ENCODE results near the gene PTPRE.

The PTPRE gene

DNA sequence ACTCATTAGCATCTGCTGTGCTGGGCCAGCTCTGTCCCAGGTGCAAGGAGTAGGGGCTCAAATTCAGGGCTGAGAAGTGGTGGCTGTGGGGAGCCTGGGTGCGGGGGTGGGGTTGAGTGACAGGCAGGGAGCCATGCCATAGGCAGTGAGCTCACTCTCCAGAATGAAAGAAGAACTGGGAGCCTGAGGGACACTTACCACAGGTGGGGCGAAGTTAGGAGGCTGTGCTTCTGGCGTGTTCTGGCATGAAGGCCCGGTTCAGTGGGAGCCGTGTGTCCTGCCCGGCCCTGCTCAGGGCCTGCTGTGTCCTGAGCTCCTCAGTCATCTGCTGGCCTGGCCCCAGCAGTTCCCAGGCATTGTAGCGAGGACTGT lies 156.8 kb downstream of the PTPRE start:
- peak; percentile 40 to 55 for DNase-seq

DNA sequence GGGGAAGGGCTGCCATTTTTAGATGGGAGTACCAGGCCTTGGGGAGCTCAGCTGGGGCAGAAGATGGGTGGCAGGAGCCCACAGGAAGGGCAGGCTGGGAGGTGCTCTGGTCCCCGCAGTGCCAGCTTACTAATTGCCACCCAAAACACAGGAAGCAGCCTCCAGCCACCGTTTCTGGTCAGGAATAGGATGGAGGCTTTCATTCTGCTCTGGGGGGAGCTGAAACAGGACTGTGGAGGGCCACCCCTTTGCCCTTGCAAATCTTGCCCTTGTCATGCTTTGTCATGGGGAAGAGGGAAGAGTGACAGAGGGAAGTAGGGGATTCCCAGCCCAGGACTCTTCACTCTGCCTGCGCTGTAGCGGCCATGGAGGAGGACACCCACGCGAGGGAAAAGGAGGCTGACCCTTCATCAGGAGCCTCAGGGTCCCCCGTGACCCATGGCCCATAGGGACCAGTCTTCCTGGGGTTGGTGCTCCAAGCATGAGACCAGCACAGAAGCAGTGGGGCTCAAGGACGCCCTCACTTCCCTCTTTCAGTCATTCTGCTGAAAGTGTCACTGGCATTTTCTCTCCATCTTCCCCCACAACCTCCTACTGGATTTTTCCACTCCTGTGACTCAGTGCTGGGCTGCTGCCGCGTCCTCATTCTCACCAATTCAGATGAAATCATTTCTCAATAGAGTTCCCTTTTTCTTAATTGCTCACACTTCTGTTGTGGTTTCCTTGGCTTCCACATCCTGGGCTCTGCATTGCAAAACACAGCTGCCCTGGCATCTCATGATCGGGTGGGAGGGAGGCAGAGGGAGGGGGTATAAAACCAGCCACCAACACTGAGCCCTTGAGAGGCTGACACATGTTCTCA lies 157.4 kb downstream of the PTPRE start:
- peak; percentile 76 to 85 for DNase-seq

DNA sequence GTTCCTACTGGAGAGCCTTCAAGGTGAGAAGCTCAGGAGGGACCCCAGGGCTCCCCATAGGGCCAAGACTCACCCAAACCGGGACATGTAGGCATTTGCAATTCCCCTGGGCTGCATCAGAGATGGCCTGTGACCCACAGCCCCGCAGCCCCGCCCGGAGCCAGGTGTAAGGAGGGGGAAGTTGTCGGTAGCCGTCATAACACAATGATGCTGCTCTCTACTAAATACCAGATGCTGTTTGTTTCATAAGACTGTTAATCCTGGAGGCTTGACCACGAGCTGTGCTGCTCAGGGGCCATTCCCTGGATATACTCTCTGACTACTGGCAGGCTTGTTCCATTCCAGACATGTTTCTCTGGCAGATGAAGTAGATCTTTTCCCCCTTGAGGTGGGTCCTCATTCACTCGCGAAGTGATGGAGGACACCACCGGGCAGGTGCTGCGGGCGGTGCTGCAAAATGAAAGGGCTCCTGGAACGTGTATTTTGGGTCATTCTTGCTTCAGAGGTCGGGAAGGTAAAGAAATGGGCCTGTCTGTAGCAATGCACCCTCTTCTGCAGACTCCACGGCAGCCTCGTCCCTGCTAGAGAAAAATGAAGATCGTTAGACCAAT lies 158.2 kb downstream of the PTPRE start:
- no peak for DNase-seq

DNA sequence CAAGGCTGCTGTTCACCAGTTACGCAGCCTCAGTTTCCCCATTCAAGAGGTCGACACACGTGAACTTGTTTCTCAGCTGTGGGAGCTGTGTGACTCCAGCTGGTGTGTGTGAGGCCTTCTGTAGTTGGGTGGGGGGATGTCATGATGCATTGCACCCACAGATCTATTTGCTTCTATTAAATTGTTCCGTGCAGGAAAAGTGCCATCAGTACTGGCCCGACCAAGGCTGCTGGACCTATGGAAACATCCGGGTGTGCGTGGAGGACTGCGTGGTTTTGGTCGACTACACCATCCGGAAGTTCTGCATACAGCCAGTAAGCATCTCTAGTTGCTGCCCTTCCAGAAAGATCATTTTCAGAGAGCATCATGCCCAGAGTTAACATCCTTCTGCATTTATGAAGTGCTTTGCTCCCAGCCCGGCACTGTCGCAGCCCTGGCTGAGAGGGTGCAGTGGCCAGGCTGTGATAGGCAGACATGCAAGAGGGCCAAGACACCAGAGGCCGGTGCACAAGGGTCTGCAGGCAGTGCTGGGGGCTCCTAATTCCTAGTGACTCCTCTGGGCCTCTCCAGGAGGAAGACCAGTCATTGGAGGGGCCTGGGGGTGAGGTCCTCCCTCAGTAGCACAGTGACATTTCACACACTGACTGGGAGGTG lies 159.1 kb downstream of the PTPRE start:
- no peak for DNase-seq

DNA sequence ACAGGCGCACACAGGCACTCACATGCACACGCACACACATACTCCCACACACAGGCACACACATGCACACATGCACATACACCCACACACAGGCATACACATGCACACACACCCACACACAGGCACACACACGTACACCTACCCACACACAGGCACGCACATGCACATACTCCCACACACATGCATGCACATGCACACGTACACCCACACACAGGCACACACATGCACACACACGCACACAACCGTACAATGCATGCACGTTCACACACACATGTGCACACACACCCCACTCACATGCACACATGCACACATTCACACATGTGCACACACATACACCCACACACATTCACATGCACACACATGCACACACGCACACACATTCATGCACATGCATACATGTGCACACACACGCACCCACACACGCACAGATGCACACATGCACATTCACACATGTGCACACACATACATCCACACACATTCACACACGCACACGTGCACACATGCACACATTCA lies 160.0 kb downstream of the PTPRE start:
- DNase-seq: no peak

DNA sequence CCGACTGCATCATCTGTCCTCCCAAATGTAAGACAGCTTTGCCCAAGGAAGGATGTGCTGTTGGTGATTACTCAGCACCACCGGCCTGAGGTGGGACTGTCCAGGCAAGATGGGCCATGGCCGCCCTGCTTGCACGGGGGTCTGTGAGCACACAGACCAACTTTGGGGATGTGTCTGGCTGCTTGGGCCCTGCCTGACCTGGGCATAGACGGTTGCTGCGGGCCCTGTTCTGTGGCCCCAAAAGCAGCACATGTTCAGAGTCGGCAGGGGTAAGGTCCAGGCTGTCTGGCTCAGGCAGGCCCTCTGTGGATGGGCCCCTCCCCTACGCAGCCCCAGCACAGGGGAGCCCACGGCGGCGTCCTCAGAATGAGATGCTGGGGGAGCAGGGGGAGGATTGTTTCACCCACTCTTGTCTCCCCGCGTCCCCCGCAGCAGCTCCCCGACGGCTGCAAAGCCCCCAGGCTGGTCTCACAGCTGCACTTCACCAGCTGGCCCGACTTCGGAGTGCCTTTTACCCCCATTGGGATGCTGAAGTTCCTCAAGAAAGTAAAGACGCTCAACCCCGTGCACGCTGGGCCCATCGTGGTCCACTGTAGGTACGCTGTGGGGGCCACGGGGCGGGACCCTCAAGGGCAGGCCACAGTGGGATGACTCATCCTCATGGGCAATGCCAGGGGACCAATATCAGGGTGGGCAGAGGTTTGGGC lies 160.9 kb downstream of the PTPRE start:
- no peak for DNase-seq

DNA sequence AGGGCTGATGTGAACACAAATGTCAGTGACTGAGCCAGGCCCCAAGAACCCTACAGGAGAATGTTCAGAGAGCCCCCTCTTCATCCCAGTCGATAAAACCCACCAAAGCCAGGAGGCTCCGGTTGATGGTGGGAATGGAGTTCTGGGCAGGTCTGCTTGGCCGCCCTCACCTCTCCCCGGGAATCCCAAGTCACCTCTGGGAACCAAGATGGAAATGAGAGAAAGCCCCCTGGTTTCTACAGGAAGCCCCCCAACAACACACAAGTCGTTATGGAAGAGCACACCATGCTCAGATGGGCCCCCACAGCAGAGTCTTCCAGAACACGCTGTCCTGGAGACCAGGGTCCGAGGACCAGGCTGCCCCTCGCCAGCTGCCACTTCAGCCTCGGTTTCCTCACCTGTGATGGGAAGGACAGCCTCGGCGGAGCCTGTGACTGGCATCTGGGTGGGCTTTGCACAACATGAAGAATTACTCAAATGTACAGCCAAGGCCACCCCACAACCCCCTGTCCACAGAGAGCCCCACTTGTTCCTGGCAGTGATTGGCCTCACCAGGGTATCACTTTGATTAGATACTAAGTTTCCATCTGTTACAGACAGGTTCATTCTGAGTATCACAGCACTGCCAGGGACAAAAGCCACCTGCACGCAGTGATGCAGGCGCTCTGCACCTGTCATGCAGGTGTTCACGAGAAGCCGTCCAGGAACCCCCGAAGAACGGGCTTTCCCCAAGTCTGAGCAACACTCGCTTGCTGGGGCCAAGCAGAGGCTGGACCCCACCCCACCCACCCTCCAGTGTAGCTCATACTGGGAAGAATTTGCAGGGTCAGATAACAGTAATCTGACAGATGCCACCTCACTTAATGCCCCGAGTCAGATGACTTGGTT lies 161.7 kb downstream of the PTPRE start:
- DNase-seq: no peak

DNA sequence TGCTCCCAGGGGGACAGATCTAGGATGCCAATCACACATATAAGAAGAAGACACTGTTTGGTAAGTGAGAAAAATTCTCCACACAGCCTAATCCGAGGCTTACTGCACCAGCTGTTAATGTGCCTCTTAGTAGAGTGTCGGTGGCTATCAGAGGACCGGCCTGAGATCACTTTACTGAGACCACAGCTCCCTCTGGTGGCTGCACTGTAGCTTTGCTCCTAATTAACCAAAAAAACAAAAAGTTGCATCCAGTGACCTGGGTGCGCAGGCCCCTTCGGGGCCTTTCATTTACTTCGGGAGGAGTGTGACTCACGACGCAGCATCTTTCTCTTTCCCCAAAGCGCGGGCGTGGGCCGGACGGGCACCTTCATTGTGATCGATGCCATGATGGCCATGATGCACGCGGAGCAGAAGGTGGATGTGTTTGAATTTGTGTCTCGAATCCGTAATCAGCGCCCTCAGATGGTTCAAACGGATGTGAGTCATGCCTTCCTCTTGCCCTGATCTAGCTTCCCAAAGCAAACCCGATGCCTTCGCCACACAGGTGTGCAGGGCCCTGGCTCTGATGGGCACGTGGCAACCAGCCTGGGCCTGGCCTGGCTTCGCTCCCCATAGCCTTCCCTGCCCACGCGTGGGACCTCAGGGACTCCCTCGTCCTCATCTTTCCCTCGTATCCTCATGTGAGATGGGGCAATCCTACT lies 162.6 kb downstream of the PTPRE start:
- DNase-seq: peak; percentile 81

DNA sequence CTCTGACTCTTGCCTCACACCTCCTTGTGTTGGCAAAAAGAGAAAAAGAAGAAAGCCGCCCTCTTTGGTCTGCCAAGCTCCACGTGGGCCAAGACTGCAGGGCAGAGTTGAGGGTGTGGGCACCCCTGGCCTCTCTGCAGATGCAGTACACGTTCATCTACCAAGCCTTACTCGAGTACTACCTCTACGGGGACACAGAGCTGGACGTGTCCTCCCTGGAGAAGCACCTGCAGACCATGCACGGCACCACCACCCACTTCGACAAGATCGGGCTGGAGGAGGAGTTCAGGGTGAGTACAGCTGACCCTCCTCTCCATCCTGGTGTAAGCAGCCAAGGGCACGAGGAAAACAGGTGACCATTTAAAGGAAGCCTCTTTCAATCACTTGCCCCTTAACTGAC lies 163.3 kb downstream of the PTPRE start:
- no peak for DNase-seq

DNA sequence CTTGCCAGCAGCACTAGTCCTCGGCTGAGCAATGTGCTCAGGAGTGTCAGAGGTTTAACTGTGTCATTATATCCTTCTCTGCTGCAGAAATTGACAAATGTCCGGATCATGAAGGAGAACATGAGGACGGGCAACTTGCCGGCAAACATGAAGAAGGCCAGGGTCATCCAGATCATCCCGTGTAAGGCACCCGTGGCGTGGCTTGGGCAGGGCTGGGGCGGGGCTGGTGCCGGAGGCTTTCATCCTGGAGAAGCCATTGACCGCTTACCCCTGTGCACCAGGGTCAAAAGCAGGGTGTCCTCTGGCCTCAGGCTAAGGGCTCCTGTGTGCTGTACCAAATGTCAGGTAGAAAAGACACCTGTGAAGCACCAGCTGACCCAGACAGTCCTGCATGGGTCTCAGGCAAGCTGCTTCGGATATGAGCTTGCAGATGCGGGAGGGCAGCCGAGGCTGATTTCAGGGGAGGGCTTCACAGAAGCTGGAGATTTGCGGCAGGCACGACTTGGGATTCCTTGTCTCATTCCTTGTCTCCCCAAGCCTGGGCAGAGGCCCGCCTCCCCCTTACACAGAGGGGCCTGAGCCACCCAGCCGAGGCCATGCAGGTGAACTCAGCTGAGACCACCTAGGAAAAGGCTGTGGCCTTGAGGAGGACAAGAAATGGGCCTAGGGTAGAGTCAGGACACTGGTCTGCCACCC lies 164.0 kb downstream of the PTPRE start:
- no peak for DNase-seq

DNA sequence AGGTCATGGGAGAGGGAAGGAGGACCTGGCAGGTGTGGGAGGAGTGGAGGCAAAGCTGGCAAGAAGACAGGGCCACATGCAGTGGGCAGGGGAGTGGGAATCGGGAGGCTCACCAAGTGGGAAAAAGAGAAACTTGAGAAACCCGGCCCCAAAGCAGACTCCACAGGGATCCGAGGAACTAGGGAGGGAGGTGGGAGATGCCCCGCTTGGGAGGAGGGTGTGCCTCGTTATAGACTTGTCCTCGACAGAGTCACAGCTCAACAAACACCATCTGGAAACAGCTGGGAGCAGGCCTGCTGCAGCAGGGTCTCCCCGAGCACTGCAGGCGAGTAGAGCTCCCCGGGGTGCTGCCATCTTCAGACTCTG lies 164.5 kb downstream of the PTPRE start:
- no peak for DNase-seq

DNA sequence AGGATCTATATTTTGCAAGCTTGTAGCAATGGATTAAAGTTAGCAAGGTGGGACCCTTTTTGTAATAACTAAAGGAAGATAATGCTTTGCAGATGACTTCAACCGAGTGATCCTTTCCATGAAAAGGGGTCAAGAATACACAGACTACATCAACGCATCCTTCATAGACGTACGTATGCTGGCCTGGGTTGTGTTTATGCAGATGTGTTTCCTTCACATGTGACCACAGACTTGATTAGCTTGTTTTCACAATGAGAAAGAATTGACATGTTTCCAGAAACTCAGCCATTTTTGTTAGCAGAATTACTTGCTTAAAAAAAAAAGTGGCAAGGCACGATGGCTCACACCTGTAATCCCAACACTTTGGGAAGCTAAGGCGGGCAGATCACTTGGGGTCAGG lies 165.1 kb downstream of the PTPRE start:
- DNase-seq: no peak

DNA sequence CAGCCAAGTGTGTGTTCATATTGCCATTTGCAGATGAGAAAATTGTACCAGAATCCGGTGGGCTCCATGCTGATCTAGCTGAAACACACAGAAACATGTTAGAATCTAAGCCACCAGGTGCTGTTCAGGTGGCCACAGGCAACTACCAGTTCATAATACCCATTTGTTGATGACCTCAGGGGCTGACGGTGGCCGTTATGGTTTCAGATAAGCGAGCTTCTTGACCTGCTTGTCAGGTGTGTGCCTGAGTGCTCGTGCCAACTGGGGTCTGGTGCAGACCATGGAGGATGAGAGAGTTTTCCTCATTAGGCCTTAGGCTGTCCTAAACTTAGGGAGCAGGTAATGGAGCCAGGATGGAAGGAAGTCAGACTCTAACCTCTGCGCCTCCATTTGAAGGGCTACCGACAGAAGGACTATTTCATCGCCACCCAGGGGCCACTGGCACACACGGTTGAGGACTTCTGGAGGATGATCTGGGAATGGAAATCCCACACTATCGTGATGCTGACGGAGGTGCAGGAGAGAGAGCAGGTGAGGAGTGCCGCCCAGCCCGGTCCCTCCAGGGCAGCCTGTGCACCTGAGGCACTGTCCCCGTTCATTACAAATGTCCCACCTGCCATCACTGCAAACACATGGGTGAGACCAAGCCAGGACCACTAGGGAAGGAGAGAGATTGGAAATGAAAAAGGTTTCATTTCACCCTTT lies 166.2 kb downstream of the PTPRE start:
- no peak for DNase-seq

DNA sequence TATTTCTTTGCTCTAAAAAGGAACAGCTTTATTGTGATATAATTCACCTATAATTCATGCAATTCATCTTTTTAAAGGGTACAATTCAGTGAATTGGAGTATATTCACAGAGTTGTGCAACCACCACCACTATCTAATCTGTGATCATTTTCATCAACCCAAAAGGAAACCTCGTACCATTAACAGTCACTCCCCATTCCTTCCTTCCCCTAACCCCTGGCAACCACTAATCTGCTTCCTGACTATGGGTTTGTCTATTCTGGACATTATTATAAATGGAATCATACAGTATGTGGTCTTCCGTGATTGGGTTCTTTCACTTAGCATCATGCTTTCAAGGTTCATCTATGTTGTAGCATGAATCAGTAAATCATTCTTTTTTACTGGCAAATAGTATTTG lies 167.0 kb downstream of the PTPRE start:
- no peak for DNase-seq

DNA sequence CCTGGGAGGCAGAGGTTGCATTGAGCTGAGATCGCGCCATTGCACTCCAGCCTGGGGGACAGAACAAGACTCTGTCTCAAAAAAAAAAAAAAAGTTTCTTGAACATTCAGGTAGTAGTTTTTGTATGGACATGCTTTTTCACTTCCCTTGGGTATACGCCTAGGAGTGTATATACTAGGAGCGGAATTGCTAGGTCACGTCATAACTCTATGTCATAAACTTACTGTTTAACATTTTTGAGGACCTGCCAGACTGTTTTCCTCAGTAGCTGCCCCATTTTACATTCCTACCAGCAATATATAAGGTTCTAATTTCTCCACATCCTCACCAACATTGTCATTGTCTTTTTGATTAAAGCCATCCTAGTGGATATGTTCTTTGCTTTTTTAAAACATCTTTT lies 167.7 kb downstream of the PTPRE start:
- no peak for DNase-seq

DNA sequence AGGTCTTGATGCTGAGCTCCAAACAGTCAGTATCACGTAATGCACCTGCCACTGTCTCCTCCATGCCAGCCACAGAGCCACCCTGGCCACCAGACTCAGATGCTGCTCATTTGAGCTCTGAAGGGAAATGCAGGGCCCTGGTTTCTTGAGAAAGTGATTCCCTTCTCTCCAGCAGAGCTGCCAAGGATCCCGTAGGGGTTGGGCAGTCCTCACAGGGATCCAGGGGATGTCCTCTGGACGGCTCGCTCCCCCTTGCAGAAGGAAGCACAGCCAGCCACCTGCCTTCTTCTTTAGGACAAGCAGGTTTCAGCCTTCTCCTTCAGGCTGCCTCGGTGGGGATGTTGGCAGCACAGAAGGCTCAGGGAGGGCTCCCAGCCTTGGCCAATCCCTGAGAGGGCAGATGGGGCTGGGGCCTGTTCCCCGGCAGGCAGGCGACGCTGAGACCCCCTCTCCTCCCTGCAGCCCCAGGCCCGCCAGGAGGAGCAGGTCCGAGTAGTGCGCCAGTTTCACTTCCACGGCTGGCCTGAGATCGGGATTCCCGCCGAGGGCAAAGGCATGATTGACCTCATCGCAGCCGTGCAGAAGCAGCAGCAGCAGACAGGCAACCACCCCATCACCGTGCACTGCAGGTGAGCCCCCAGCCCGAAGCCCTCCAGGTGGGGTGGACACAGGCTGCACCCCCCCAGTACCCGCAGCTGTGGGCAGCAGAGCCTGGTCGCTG lies 170.4 kb downstream of the PTPRE start:
- DNase-seq: no peak

DNA sequence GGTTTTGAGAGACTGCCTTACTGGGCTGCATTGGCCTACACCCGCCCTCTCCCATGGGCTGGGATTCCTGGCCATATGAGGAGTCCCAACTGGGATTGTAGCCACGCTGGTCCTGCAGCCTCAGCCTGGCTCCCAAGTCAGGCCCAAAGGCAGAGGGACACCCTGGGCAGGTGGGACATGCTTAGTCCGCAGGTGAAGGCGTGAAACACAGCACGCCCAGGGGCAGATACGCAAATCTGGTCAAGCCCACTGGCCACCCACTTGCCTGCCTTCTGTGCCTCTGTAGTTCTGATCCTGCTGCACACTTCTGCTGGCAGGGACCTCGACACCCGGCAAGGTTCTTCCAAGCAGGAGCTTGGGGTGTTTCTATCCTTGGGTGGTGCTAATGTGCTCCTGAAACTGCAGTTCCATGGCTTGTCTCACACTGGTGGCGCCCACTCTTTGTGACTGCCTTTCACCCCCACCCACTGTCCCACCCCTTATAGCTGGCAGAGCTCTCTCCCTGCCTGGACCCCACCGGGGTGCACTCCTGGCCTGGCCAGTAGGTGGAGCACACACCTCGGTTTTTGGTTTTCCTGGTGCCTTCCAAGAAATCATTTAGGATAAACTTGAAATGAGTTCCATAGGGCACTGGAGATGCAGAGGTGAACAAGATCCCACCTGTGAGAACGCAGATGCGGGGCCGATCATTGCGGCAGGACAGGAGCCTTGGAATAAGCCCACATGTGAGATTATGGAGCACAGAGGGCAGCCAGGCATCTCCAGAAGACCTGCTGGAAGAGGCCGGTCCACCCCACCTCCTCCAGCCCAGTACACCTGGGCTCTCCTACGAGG lies 171.4 kb downstream of the PTPRE start:
- DNase-seq: peak; percentile 49 to 62

DNA sequence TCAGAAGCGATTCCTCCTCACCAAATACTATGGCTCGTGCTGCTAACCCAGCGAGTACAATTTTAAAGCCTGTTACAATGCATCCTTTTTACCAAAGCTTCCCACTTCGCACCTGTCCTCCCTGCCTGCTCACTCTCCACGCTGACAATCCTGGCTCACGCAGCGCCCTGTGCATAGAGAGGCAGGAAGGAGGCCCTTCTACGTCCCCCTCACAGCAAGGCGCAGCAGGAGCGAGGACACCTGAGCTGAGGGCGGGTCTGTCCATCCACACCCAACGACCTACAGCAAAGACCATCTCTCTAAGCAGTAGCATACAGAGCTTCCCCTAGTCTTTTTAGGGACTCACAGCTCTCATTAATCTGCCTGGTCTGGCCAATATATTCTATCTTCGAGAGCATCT lies 173.3 kb downstream of the PTPRE start:
- DNase-seq: no peak

DNA sequence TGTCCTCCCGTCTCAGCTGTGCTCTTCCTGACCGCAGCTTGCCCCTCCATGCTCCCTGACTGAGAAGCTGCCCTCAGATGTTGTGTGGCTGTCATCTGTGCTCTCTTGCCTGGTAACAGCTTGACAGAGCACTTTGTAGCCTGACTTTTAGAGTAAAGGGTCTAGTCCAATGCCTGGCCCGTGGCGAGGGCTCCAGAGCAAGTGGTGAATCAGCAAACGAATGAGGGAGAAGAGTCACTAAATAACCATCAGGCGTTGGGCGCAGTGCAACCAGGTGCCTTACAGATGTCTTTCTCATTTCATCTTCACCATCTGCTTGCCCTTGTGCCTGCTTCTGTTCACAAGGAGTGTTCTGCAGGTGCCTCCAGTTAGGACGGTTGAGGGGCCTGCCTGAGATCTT lies 173.7 kb downstream of the PTPRE start:
- DNase-seq: no peak
